GM13976 (cell line): ENCODE data around the gene TAF4B.
"Not testable (repeated sequence)": the region's sequence is repeated elsewhere in the genome, so short reads cannot be mapped to it uniquely, and the experiment has no call there.

Experiments
- DNase-seq: peaks from one replicate; pipeline ENCODE4 v3.0.0; 2012; ENCODE audit warnings: low spot score
- in situ Hi-C: fragments of 300-500 bp; cut with MboI; formaldehyde crosslinking; loops from one replicate; pipeline ENCODE4 v1.12.0; 2022; ENCODE audit warnings: low sequenced_read_pairs, mixed read lengths, inconsistent platforms; ENCODE audit not compliant: unreplicated experiment
- TF ChIP-seq, protein P1 (sequence below): IDR thresholded peaks from 2 replicates; pipeline ENCODE4 v1.5.1; 2012; ENCODE audit warnings: borderline replicate concordance, mild to moderate bottlenecking; ENCODE audit not compliant: insufficient read depth; ENCODE audit errors: extremely low read depth, missing control alignments, control extremely low read depth

The TAF4B gene

DNA sequence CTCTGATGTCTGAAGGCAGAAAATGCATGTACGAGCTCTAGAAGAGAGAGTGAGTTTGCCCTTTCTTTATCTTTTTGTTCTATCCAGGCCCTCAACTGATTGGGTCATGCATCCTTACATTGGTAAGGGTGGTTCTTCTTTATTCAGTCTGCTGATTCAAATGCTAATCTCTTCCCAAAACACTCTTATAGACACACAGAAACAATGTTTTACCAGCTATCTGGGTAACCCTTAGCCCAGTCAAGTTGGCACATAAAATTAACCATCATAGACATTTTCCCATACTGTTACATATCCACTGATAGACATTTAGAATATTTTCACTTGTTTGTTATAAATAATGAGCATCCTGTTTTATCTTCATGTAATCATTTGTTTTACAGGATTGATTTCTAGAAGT lies 141.2 kb downstream of the TAF4B start:
- TF ChIP-seq, protein P1, sequence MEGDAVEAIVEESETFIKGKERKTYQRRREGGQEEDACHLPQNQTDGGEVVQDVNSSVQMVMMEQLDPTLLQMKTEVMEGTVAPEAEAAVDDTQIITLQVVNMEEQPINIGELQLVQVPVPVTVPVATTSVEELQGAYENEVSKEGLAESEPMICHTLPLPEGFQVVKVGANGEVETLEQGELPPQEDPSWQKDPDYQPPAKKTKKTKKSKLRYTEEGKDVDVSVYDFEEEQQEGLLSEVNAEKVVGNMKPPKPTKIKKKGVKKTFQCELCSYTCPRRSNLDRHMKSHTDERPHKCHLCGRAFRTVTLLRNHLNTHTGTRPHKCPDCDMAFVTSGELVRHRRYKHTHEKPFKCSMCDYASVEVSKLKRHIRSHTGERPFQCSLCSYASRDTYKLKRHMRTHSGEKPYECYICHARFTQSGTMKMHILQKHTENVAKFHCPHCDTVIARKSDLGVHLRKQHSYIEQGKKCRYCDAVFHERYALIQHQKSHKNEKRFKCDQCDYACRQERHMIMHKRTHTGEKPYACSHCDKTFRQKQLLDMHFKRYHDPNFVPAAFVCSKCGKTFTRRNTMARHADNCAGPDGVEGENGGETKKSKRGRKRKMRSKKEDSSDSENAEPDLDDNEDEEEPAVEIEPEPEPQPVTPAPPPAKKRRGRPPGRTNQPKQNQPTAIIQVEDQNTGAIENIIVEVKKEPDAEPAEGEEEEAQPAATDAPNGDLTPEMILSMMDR = no peak
- DNase-seq = no peak
- in situ Hi-C loops = no loop called here

GRCh38 chr18:26370037-26370436 lies 143.8 kb downstream of the TAF4B start:
- TF ChIP-seq, protein P1 = no peak
- in situ Hi-C loops = no loop called here
- no peak for DNase-seq

DNA sequence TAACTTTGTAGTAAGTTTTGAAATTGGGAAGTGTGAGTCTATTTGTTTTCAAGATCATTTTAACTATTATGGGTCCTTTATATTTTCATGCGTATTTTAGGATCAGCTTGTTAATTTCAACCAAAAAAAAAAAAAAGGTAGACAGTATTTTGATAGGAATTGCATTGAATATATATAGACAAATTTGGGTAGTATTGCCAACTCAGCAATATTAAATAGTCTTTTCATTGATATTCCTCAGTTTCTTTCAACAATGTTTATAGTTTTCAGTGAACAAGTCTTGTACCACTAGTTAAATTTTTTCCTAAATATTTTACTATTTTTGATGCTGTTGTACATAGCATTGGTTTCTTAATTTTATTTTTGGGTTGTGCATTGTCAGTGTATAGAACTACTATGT lies 149.9 kb downstream of the TAF4B start:
- in situ Hi-C loops = no loop called here

DNA sequence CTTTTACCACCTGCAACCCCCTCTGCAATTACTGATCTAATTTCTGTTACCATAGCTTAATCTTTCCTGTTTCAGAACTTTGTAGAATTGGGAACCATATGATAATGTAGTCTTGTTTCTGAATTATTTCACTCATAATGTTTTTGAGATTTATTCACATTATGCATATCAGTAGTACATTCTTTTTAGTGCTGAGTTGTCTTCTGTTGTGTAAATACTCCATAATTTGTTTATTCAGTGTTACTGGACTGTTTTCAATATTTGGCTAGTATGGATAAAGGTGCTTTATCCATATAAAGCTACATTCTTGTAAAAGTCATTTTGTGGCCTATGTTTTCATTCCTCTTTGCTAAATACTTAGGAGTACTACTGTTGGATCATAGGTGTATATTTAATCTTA lies 152.5 kb downstream of the TAF4B start:
- in situ Hi-C loops = no loop called here
- TF ChIP-seq, protein P1 = no peak
- no peak for DNase-seq

More for the DNA sequence above, 149.9 kb downstream of the TAF4B start:
- TF ChIP-seq, protein P1 = no peak
- no peak for DNase-seq

DNA sequence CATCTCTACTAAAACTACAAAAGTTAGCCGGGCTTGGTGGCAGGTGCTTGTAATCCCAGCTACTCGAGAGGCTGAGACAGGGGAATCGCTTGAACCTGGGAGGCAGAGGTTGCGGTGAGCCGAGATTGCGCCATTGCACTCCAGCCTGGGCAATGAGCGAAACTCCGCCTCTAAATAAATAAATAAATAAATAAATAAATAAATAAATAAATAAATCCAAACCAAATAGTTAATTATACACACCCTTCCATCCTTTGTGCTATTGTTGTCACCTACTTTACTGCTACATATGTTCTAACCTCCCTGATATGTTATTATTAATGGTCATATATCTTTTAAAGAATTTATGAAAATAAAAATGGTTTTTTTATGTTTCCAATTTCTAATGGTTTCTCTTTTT lies 155.3 kb downstream of the TAF4B start:
- in situ Hi-C loops, DNase-seq: not testable (repeated sequence)

- in situ Hi-C loops = no loop called here
- DNase-seq = peak; percentile 45
- TF ChIP-seq, protein P1 = peak; percentile 64
Measured at GRCh38 chr18:26383454-26384270, 157.4 kb downstream of the TAF4B start.

GRCh38 chr18:26386002-26386401 lies 159.8 kb downstream of the TAF4B start:
- in situ Hi-C loops = no loop called here
- no peak for DNase-seq
- TF ChIP-seq, protein P1 = no peak
